A549 (cell line): ENCODE data around the gene FLVCR2. TPM values are rescaled to one million over a fixed set of nuclear protein-coding genes. Genes with fewer than 3 reads are reported as not detected.

Experiments
- ATAC-seq, 2 experiments: fragments of 200-7000 bp in 1 of 2; fragments of >200 bp in 1 of 2; cut with Nextera tagmentation in 1 of 2; cut with Tn5 transposase in 1 of 2; 3 replicates each; pipeline versions ENCODE4 v1.8.0 to v1.9.1; 2018 to 2020; ENCODE audit warnings: mild to moderate bottlenecking in 1 of 2, moderate library complexity in 1 of 2
- CTCF ChIA-PET: fragments of 300-600 bp; sonication (Branson Sonifier 250); formaldehyde crosslinking; extraction: SDS; loops from one replicate; lab custom pipeline; 2021; ENCODE audit warnings: antibody characterized with exemption, inconsistent platforms; lab: Yijun Ruan, JAX
- POLR2A ChIA-PET: fragments of 350-600 bp; formaldehyde crosslinking; extraction: SDS; loops from one replicate; lab custom pipeline; 2021; ENCODE audit warnings: antibody characterized with exemption, inconsistent platforms; lab: Yijun Ruan, JAX
- DNase-seq, 2 experiments: peaks; one replicate each; pipeline versions ENCODE4 v3.0.0 to v3.0.0-alpha.2; 2011 to 2016; ENCODE audit warnings: low read depth in 1 of 2, low spot score in 1 of 2
- FAIRE-seq: peaks from 2 replicates; lab custom pipeline; 2011; peaks lifted over from hg19 to GRCh38; lab: Jason Lieb, UNC
- H3K27ac ChIP-seq, 2 experiments: fragments of >200 bp; sonication (Bioruptor Twin); formaldehyde crosslinking; 3 replicates each; pipeline ENCODE4 v1.5.1; 2016 to 2017
- H3K4me1 ChIP-seq: fragments of >200 bp; sonication (Bioruptor Twin); formaldehyde crosslinking; 3 replicates; pipeline ENCODE4 v1.6.1; 2016
- H3K4me2 ChIP-seq: fragments of >200 bp; sonication (Bioruptor Twin); formaldehyde crosslinking; 3 replicates; pipeline ENCODE4 v1.6.1; 2016
- H3K4me3 ChIP-seq: fragments of >200 bp; sonication (Bioruptor Twin); formaldehyde crosslinking; 3 replicates; pipeline ENCODE4 v1.5.1; 2016
- H3K9me3 ChIP-seq: fragments of >200 bp; sonication (Bioruptor Twin); formaldehyde crosslinking; 3 replicates; pipeline ENCODE4 v1.6.1; 2016
- ATOH8 ChIP-seq: fragments of 250-450 bp; sonication (Bioruptor Pico); IDR thresholded peaks from 2 replicates; pipeline ENCODE4 v1.5.0; 2020; ENCODE audit warnings: low read depth, mild to moderate bottlenecking, moderate library complexity
- BHLHE40 ChIP-seq: IDR thresholded peaks from 2 replicates; pipeline ENCODE4 v1.6.1; 2012; ENCODE audit warnings: low read depth, low read length, inconsistent platforms
- CBX2 ChIP-seq: fragments of 200-600 bp; sonication (generic); IDR thresholded peaks from 2 replicates; pipeline ENCODE4 v1.6.1; 2016; ENCODE audit warnings: low read depth, mild to moderate bottlenecking, borderline replicate concordance
- CEBPB ChIP-seq, 2 experiments: fragments of >200 bp in 1 of 2; sonication (Bioruptor Twin) in 1 of 2; formaldehyde crosslinking in 1 of 2; IDR thresholded peaks; 2 replicates each; pipeline ENCODE4 v1.6.1; 2012 to 2016
- CTCF ChIP-seq: fragments of >200 bp; sonication (Bioruptor Twin); formaldehyde crosslinking; IDR thresholded peaks from 3 replicates; pipeline ENCODE4 v1.5.1; 2016
- EHMT2 ChIP-seq: fragments of 200-600 bp; sonication (generic); IDR thresholded peaks from 2 replicates; pipeline ENCODE4 v1.6.1; 2016; ENCODE audit warnings: antibody characterized with exemption, low read depth, mild to moderate bottlenecking, moderate library complexity
- EP300 ChIP-seq, 2 experiments: fragments of >200 bp; sonication (Bioruptor Twin); formaldehyde crosslinking; IDR thresholded peaks; 2 replicates in 1 of 2; 3 replicates in 1 of 2; pipeline ENCODE4 v1.6.1; 2016 to 2017
- FOSL2 ChIP-seq, 2 experiments: fragments of 450-650 bp in 1 of 2; fragments of >200 bp in 1 of 2; sonication (Bioruptor Twin) in 1 of 2; formaldehyde crosslinking; IDR thresholded peaks; 2 replicates each; pipeline versions ENCODE4 v1.5.0 to v1.6.1; 2016 to 2020; ENCODE audit warnings: mild to moderate bottlenecking in 1 of 2, moderate library complexity in 1 of 2
- GATA3 ChIP-seq: IDR thresholded peaks from 2 replicates; pipeline ENCODE4 v1.6.1; 2012; ENCODE audit warnings: borderline replicate concordance
- HES2 ChIP-seq: fragments of >200 bp; sonication (Bioruptor Twin); formaldehyde crosslinking; IDR thresholded peaks from 2 replicates; pipeline ENCODE4 v1.6.1; 2016
- HEYL ChIP-seq: fragments of 250-450 bp; sonication (Bioruptor Pico); IDR thresholded peaks from 2 replicates; pipeline ENCODE4 v1.8.0; 2021; ENCODE audit warnings: mild to moderate bottlenecking, moderate library complexity
- HMGXB4 ChIP-seq: fragments of 250-450 bp; sonication (Bioruptor Pico); IDR thresholded peaks from 2 replicates; pipeline ENCODE4 v1.5.0; 2021; ENCODE audit warnings: mild to moderate bottlenecking, moderate library complexity, borderline replicate concordance
- HOXB13 ChIP-seq: fragments of 250-450 bp; sonication (Bioruptor Pico); IDR thresholded peaks from 2 replicates; pipeline ENCODE4 v1.5.0; 2020; ENCODE audit warnings: low read depth, mild to moderate bottlenecking, moderate library complexity
- HOXB5 ChIP-seq: fragments of 250-450 bp; sonication (Bioruptor Pico); IDR thresholded peaks from 2 replicates; pipeline ENCODE4 v1.5.0; 2020; ENCODE audit warnings: mild to moderate bottlenecking, moderate library complexity
- JUN ChIP-seq, 2 experiments: fragments of >200 bp; sonication (Bioruptor Twin); formaldehyde crosslinking; IDR thresholded peaks; 2 replicates in 1 of 2; 3 replicates in 1 of 2; pipeline ENCODE4 v1.6.1; 2016 to 2017
- JUNB ChIP-seq: fragments of >200 bp; sonication (Bioruptor Twin); formaldehyde crosslinking; IDR thresholded peaks from 2 replicates; pipeline ENCODE4 v1.6.1; 2016
- KDM1A ChIP-seq: fragments of 200-600 bp; sonication (generic); IDR thresholded peaks from 2 replicates; pipeline ENCODE4 v1.6.1; 2016; ENCODE audit warnings: low read depth, mild to moderate bottlenecking
- MAX ChIP-seq: IDR thresholded peaks from 2 replicates; pipeline ENCODE4 v1.6.1; 2012
- NFE2L2 ChIP-seq: fragments of 150-350 bp; conservative IDR thresholded peaks from 2 replicates; pipeline ENCODE4 v1.6.1; 2014; ENCODE audit warnings: low read length
- NR3C1 ChIP-seq: fragments of >200 bp; sonication (Bioruptor Twin); formaldehyde crosslinking; IDR thresholded peaks from 3 replicates; pipeline ENCODE4 v1.6.1; 2017
- POLR2AphosphoS2 ChIP-seq: conservative IDR thresholded peaks from 2 replicates; pipeline ENCODE4 v1.6.1; 2012; ENCODE audit warnings: low read length, improper control_type of control experiment, inconsistent platforms
- RAD21 ChIP-seq, 2 experiments: fragments of >200 bp in 1 of 2; sonication (Bioruptor Twin) in 1 of 2; formaldehyde crosslinking in 1 of 2; IDR thresholded peaks in 1 of 2; conservative IDR thresholded peaks in 1 of 2; 2 replicates in 1 of 2; 3 replicates in 1 of 2; pipeline ENCODE4 v1.6.1; 2012 to 2018; ENCODE audit warnings: inconsistent platforms in 1 of 2
- RARB ChIP-seq: fragments of 250-450 bp; sonication (Bioruptor Pico); IDR thresholded peaks from 2 replicates; pipeline ENCODE4 v1.8.0; 2021; ENCODE audit warnings: mild to moderate bottlenecking, moderate library complexity
- REST ChIP-seq: fragments of 200-600 bp; sonication (generic); IDR thresholded peaks from 2 replicates; pipeline ENCODE4 v1.6.1; 2016; ENCODE audit warnings: antibody characterized with exemption, mild to moderate bottlenecking, moderate library complexity
- RFX5 ChIP-seq: fragments of 450-650 bp; IDR thresholded peaks from 2 replicates; pipeline ENCODE4 v1.7.1; 2014; ENCODE audit warnings: antibody characterized with exemption, mild to moderate bottlenecking, moderate library complexity
- RNF2 ChIP-seq: fragments of 200-600 bp; sonication (generic); IDR thresholded peaks from 2 replicates; pipeline ENCODE4 v1.6.1; 2016; ENCODE audit warnings: low read depth, mild to moderate bottlenecking, antibody characterized with exemption, moderate library complexity, borderline replicate concordance
- SMC3 ChIP-seq: fragments of >200 bp; sonication (Bioruptor Twin); formaldehyde crosslinking; IDR thresholded peaks from 3 replicates; pipeline ENCODE4 v1.6.1; 2018; ENCODE audit warnings: inconsistent platforms
- USF2 ChIP-seq: fragments of 450-650 bp; IDR thresholded peaks from 2 replicates; pipeline ENCODE4 v1.6.1; 2014; ENCODE audit warnings: antibody characterized with exemption
- ZSCAN20 ChIP-seq: fragments of 250-450 bp; sonication (Bioruptor Pico); IDR thresholded peaks from 2 replicates; pipeline ENCODE4 v1.8.0; 2022; ENCODE audit warnings: mild to moderate bottlenecking, moderate library complexity
- WGBS: methylation state at CpG from one replicate; pipeline ENCODE4 v1.1.6; 2017; ENCODE audit errors: missing lambda C conversion rate; 5-methylcytosine and 5-hydroxymethylcytosine counted together
- polyA plus RNA-seq, 4 experiments: library from polyadenylated mRNA; depleted of rRNA in 3 of 4; stranded (reverse); fragments of >200 nt; fragmentation: RNase III in 1 of 4; extraction: RNeasy Plus Mini Kit Qiagen cat#74134 plus additional on column Dnase treatment in 1 of 4; gene quantifications; 2 replicates in 3 of 4; 3 replicates in 1 of 4; pipeline ENCODE4 v1.2.3, GENCODE V29; 2011 to 2017

Gene FLVCR2
- polyA plus RNA-seq, 2 of the 4 experiments (the other 2 are of a cell fraction) = 3.8 to 3.9 TPM

GRCh38 chr14:75531660-75532317, 46.6 kb upstream of the FLVCR2 start:
- 3% methylated on average over 5 of the region's 5 CpGs for WGBS
- FAIRE-seq (peak; percentile 67), DNase-seq (peak; percentile 41 to 92), ATAC-seq (peak; percentile 76 to 77)
- Histone ChIP-seq H3K27ac (peak overlapping the region; percentile 93 to 96), H3K9me3 (no peaks in the 10 kb centered on the region), H3K4me1 (peaks cover 55% of the 10 kb centered on the region), H3K4me2 (peak overlapping the region; percentile 62), H3K4me3 (no peak overlapping the region)
- POLR2A ChIA-PET = interaction anchor here (1.2 kb wide), 1 partner anchor 43 kb away, joined by 4 read pairs; no protein-coding TSS in a partner anchor
- CTCF ChIA-PET = interaction anchor here (0.9 to 6.5 kb wide), 7 partner anchors 15 to 224 kb away, joined by 3 to 50 read pairs (median 4); no protein-coding TSS in a partner anchor
- TF ChIP-seq ZSCAN20 (CRISPR knock-in tag) (no peak), RNF2 (no peak), CTCF (no peak), FOSL2 (IDR thresholded peaks at IDR 0.05) (peak; percentile 77), FOSL2 (CRISPR knock-in tag; IDR thresholded peaks at IDR 0.05) (peak; percentile 90), HOXB13 (peak; percentile 65; the same call in 1 of the 2 replicates), HOXB5 (CRISPR knock-in tag) (peak; percentile 24; the same call in 1 of the 2 replicates), ATOH8 (CRISPR knock-in tag) (0 out of 2 replicates have a peak, but pooled peaks have one; percentile 3), KDM1A (no peak), RFX5 (no peak), HEYL (CRISPR knock-in tag) (no peak), NFE2L2 (no peak), GATA3 (peak; percentile 89), POLR2AphosphoS2 (no peak), JUN (IDR thresholded peaks at IDR 0.05) (peak; percentile 95 to 97; a peak in 4 of 5 replicates), EP300 (IDR thresholded peaks at IDR 0.05) (peak; percentile 92 to 96; a peak in 4 of 5 replicates), HMGXB4 (CRISPR knock-in tag) (no peak), SMC3 (peak; percentile 46), RARB (peak; percentile 56; the same call in 1 of the 2 replicates), JUNB (peak; percentile 95), MAX (0 out of 2 replicates have a peak, but pooled peaks have one; percentile 53), BHLHE40 (no peak), CBX2 (no peak), RAD21 (conservative IDR thresholded peaks at IDR 0.05 in 1 of 2, IDR thresholded peaks at IDR 0.05 in 1 of 2) (peak in 1 of 2 experiments; percentile 47; a peak in 2 of 5 replicates), NR3C1 (no peak), REST (no peak), USF2 (no peak), HES2 (peak; percentile 73), CEBPB (IDR thresholded peaks at IDR 0.05) (peak; percentile 79 to 84), EHMT2 (no peak)
